ENCODE measurements around the gene FIG4.

DNA sequence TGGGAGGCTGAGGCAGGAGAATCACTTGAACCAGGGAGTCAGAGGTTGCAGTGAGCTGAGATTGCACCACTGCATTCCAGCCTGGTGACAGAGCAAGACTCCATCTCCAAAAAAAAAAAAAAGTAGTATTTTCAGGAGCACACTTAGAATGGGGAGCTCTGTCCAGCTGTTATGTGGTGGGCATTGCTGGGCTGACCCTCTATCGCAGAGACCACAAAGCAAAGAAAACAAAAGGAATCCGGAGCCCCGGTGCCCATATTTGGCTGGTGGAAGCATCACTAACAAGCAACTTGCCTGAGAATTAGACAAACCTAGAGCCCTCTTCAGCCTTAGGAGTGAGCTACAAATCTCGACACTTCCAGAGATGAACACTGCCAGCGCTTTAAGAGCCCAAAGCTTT, 149.7 kb downstream of the FIG4 start:
- TF ChIP-seq TEAD4 (IDR thresholded peaks at IDR 0.05; ENCODE audit: borderline replicate concordance, insufficient read depth) = no peak
- no peak for TF ChIP-seq POLR2AphosphoS5 (IDR thresholded peaks at IDR 0.05; ENCODE audit: low read depth, low read length)
- TF ChIP-seq, protein P1, sequence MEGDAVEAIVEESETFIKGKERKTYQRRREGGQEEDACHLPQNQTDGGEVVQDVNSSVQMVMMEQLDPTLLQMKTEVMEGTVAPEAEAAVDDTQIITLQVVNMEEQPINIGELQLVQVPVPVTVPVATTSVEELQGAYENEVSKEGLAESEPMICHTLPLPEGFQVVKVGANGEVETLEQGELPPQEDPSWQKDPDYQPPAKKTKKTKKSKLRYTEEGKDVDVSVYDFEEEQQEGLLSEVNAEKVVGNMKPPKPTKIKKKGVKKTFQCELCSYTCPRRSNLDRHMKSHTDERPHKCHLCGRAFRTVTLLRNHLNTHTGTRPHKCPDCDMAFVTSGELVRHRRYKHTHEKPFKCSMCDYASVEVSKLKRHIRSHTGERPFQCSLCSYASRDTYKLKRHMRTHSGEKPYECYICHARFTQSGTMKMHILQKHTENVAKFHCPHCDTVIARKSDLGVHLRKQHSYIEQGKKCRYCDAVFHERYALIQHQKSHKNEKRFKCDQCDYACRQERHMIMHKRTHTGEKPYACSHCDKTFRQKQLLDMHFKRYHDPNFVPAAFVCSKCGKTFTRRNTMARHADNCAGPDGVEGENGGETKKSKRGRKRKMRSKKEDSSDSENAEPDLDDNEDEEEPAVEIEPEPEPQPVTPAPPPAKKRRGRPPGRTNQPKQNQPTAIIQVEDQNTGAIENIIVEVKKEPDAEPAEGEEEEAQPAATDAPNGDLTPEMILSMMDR (IDR thresholded peaks at IDR 0.05) = no peak
- TF ChIP-seq FOXM1 (IDR thresholded peaks at IDR 0.05; ENCODE audit: low read depth) = no peak
- no peak for TF ChIP-seq MXI1 (IDR thresholded peaks at IDR 0.05; ENCODE audit: low read depth, low read length)
- no peak for TF ChIP-seq USF2 (IDR thresholded peaks at IDR 0.05; ENCODE audit: borderline replicate concordance, low read depth, low read length)
- TF ChIP-seq CHD2 (IDR thresholded peaks at IDR 0.05; ENCODE audit: low read length, partially characterized antibody) = no peak
- TF ChIP-seq RCOR1 (IDR thresholded peaks at IDR 0.05; ENCODE audit: low read length) = no peak
- TF ChIP-seq YY1 (IDR thresholded peaks at IDR 0.05; ENCODE audit: low read depth) = no peak
- TF ChIP-seq SMC3 (IDR thresholded peaks at IDR 0.05; ENCODE audit: low read depth, low read length) = no peak
- no peak for TF ChIP-seq GATA2 (CRISPR knock-in tag; IDR thresholded peaks at IDR 0.05)
- TF ChIP-seq ZBTB33 (IDR thresholded peaks at IDR 0.05; ENCODE audit: borderline replicate concordance, low read depth) = no peak
- TF ChIP-seq, protein P2, sequence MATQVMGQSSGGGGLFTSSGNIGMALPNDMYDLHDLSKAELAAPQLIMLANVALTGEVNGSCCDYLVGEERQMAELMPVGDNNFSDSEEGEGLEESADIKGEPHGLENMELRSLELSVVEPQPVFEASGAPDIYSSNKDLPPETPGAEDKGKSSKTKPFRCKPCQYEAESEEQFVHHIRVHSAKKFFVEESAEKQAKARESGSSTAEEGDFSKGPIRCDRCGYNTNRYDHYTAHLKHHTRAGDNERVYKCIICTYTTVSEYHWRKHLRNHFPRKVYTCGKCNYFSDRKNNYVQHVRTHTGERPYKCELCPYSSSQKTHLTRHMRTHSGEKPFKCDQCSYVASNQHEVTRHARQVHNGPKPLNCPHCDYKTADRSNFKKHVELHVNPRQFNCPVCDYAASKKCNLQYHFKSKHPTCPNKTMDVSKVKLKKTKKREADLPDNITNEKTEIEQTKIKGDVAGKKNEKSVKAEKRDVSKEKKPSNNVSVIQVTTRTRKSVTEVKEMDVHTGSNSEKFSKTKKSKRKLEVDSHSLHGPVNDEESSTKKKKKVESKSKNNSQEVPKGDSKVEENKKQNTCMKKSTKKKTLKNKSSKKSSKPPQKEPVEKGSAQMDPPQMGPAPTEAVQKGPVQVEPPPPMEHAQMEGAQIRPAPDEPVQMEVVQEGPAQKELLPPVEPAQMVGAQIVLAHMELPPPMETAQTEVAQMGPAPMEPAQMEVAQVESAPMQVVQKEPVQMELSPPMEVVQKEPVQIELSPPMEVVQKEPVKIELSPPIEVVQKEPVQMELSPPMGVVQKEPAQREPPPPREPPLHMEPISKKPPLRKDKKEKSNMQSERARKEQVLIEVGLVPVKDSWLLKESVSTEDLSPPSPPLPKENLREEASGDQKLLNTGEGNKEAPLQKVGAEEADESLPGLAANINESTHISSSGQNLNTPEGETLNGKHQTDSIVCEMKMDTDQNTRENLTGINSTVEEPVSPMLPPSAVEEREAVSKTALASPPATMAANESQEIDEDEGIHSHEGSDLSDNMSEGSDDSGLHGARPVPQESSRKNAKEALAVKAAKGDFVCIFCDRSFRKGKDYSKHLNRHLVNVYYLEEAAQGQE (IDR thresholded peaks at IDR 0.05; ENCODE audit: low read depth, low read length) = no peak
- TF ChIP-seq EZH2phosphoT487 (IDR thresholded peaks at IDR 0.05; ENCODE audit: borderline replicate concordance, low read depth) = no peak
